PC-9 (cell line): Measurements from ENCODE around the gene LDLRAD2. TPM values are rescaled to one million over a fixed set of nuclear protein-coding genes. Genes with fewer than 3 reads are reported as not detected.

Experiments used
- BruUV-seq: library from RNA; stranded (reverse); fragments of 400-500 nt; replicated peaks from 2 replicates; lab custom pipeline; 2021; lab: Mats Ljungman, UMichigan
- CTCF ChIA-PET: fragments of 300-600 bp; sonication (Branson Sonifier 250); formaldehyde crosslinking; loops from one replicate; lab custom pipeline; 2022; ENCODE audit warnings: antibody characterized with exemption; lab: Charles Lee
- POLR2A ChIA-PET: fragments of 300-600 bp; sonication (Branson Sonifier 250); formaldehyde crosslinking; loops from one replicate; lab custom pipeline; 2022; ENCODE audit warnings: antibody characterized with exemption; ENCODE audit not compliant: unreplicated experiment; lab: Charles Lee
- DNase-seq, 2 experiments: peaks; one replicate each; pipeline versions ENCODE4 v3.0.0 to v3.0.0-alpha.2; 2015 to 2022; ENCODE audit warnings: mixed read lengths in 1 of 2
- H2AFZ ChIP-seq: fragments of 200-600 bp; sonication (generic); 2 replicates; pipeline ENCODE4 v1.8.1; 2017; ENCODE audit warnings: antibody characterized with exemption
- H3F3A ChIP-seq: fragments of 200-600 bp; sonication (generic); 2 replicates; pipeline ENCODE4 v1.8.1; 2017; ENCODE audit warnings: antibody characterized with exemption, mild to moderate bottlenecking, low read depth; ENCODE audit not compliant: insufficient read depth
- H3K27ac ChIP-seq: fragments of 200-600 bp; sonication (generic); 2 replicates; pipeline ENCODE4 v1.6.1; 2016; ENCODE audit warnings: mixed run types
- H3K27me3 ChIP-seq: fragments of 200-600 bp; sonication (generic); 2 replicates; pipeline ENCODE4 v1.6.1; 2016; ENCODE audit warnings: low read depth, mixed run types; ENCODE audit not compliant: insufficient read depth
- H3K36me3 ChIP-seq: fragments of 200-600 bp; sonication (generic); 2 replicates; pipeline ENCODE4 v1.6.1; 2016; ENCODE audit warnings: low read depth, mixed run types
- H3K4me1 ChIP-seq: fragments of 200-600 bp; sonication (generic); replicated peaks from 2 replicates; pipeline ENCODE4 v1.6.1; 2016; ENCODE audit warnings: mixed run types; ENCODE audit not compliant: insufficient read depth
- H3K4me2 ChIP-seq: fragments of 200-600 bp; sonication (generic); 2 replicates; pipeline ENCODE4 v1.6.1; 2017; ENCODE audit warnings: mixed run types
- H3K4me3 ChIP-seq: fragments of 200-600 bp; sonication (generic); 2 replicates; pipeline ENCODE4 v1.6.1; 2016; ENCODE audit warnings: mixed run types
- H3K79me2 ChIP-seq: fragments of 200-600 bp; sonication (generic); 2 replicates; pipeline ENCODE4 v1.6.1; 2017; ENCODE audit warnings: low read depth, mixed run types
- H3K9me2 ChIP-seq: fragments of 200-600 bp; sonication (generic); 2 replicates; pipeline ENCODE4 v1.8.1; 2017; ENCODE audit warnings: mild to moderate bottlenecking; ENCODE audit not compliant: insufficient read depth
- H3K9me3 ChIP-seq: fragments of 200-600 bp; sonication (generic); 2 replicates; pipeline ENCODE4 v1.8.1; 2016; ENCODE audit warnings: low read depth; ENCODE audit not compliant: insufficient read depth
- H4K20me1 ChIP-seq: fragments of 200-600 bp; sonication (generic); 2 replicates; pipeline ENCODE4 v1.8.1; 2017; ENCODE audit not compliant: insufficient read depth
- CTCF ChIP-seq: fragments of 200-600 bp; sonication (generic); conservative IDR thresholded peaks from 2 replicates; pipeline ENCODE4 v1.6.1; 2017; ENCODE audit warnings: mixed run types, antibody characterized with exemption, mild to moderate bottlenecking, moderate library complexity
- EZH2 ChIP-seq: fragments of 200-600 bp; sonication (generic); IDR thresholded peaks from 2 replicates; pipeline ENCODE4 v1.8.0; 2017; ENCODE audit warnings: antibody characterized with exemption, low read depth
- intact Hi-C: fragments of 100-400 bp; cut with micrococcal nuclease; formaldehyde crosslinking; loops from one replicate; pipeline ENCODE4 v1.10.0; 2022; ENCODE audit not compliant: unreplicated experiment
- total RNA-seq: library from RNA; stranded (reverse); gene quantifications from 2 replicates; pipeline ENCODE4 v1.2.3, GENCODE V29; 2021

Gene LDLRAD2
- total RNA-seq, 1 experiment from 2014 or later = not detected

DNA sequence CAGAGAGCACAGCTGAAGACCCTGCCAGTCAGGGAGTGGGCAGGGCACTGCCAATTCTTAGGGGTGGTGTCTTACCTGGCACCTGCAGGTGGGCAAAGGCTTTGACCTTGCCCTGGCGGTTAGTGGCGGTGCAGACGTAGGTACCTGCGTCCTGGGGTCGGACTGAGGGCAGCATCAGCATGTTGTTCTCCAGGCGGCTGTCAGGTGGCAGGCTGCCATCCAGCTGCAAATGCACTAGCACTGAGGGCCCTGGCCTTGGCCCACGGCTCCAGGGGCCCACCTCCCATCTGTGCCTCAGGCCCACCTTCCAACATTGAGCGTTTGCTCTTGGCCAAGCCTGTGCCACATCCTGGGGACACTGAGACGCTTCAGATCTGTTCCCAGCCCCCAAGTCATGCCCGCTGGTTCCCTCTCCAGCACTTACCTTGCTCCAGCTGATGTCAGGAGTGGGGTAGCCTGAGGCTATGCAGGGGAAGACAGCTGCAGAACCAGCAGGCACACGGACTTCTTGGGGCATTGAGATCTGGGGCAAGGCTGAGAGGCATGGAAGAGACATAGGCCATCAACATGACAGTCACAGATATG is 21.4 kb downstream of the LDLRAD2 start:
- Histone ChIP-seq H3K27me3 (no peaks in the 10 kb centered on the region), H2AFZ (no peak overlapping the region), H4K20me1 (no peaks in the 10 kb centered on the region), H3K4me1 (no peaks in the 10 kb centered on the region), H3K4me3 (no peak overlapping the region), H3K9me2 (no peaks in the 10 kb centered on the region), H3K36me3 (no peaks in the 10 kb centered on the region), H3K9me3 (no peaks in the 10 kb centered on the region), H3K27ac (no peak overlapping the region), H3K4me2 (no peak overlapping the region), H3K79me2 (no peaks in the 10 kb centered on the region), H3F3A (no peaks in the 10 kb centered on the region)
- intact Hi-C loops = no loop called here
- BruUV-seq = no TSS peak
- no peak for DNase-seq
- ChIA-PET POLR2A (no interaction called here), CTCF (no interaction called here)
- TF ChIP-seq EZH2 (no peak), CTCF (no peak)

DNA sequence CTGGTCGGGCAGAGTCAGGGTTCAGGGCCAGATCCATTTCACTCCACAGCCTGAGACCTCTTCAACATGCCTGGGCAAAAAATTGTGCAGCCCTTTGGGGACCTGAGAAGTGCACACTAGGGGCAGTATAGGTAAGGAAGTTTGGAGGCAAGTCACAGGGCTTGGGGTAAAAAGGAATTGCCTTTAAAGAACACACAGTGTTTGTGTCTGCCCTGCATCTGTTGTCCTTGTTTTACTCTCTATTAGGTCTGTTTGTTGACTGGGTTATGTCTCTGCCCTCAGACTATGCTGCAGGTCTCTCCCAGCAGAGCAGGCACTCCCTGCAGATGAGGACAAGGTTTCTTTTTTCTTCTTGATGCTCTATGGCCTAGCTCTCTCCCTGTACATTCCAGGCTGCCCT is 22.0 kb downstream of the LDLRAD2 start:
- ChIA-PET POLR2A (no interaction called here), CTCF (no interaction called here)
- Histone ChIP-seq H3K27me3 (no peaks in the 10 kb centered on the region), H3K9me3 (no peaks in the 10 kb centered on the region), H3K4me3 (no peak overlapping the region), H3K36me3 (no peaks in the 10 kb centered on the region), H3K4me1 (no peaks in the 10 kb centered on the region), H3K79me2 (no peaks in the 10 kb centered on the region), H4K20me1 (no peaks in the 10 kb centered on the region), H2AFZ (no peak overlapping the region), H3K9me2 (no peaks in the 10 kb centered on the region), H3K27ac (no peak overlapping the region), H3F3A (no peaks in the 10 kb centered on the region), H3K4me2 (no peak overlapping the region)
- BruUV-seq = no TSS peak
- TF ChIP-seq EZH2 (no peak), CTCF (no peak)
- no peak for DNase-seq
- intact Hi-C loops = no loop called here

- H3K9me2 ChIP-seq = no peaks in the 10 kb centered on the region
- no peak overlapping the region for H2AFZ ChIP-seq
- no peak for DNase-seq
- H3K27ac ChIP-seq = no peak overlapping the region
- TF ChIP-seq EZH2 = no peak
- CTCF ChIA-PET = no interaction called here
- no peaks in the 10 kb centered on the region for H3K36me3 ChIP-seq
- no TSS peak for BruUV-seq
- intact Hi-C loops = no loop called here
- H3K4me1 ChIP-seq = no peaks in the 10 kb centered on the region
- H3F3A ChIP-seq = no peaks in the 10 kb centered on the region
- no peak overlapping the region for H3K4me2 ChIP-seq
- no peaks in the 10 kb centered on the region for H4K20me1 ChIP-seq
- H3K9me3 ChIP-seq = no peaks in the 10 kb centered on the region
- H3K4me3 ChIP-seq = no peak overlapping the region
- no peaks in the 10 kb centered on the region for H3K79me2 ChIP-seq
- POLR2A ChIA-PET = no interaction called here
- no peaks in the 10 kb centered on the region for H3K27me3 ChIP-seq
These were observed 22.6 kb downstream of the LDLRAD2 start for GRCh38 chr1:21834666-21835065.

DNA sequence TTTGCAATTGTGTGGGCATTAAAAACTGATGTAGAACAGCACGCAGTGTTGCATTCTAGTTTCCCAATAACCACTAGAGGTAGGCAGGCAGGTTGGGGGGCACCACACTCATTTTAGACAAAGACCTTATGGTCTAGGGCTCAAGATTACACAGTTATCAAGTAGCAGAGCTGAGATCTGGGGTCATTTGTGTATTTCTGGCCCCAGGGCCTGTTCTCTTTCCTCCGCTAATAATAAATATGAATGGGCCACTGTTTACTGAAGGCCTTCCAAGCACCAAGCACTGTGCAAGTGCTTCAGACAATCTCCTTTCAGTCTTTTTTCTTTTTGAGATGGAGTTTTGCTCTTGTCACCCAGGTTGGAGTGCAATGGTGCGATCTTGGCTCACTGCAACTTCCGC is 23.9 kb downstream of the LDLRAD2 start:
- no peaks in the 10 kb centered on the region for H3K9me2 ChIP-seq
- no peak for TF ChIP-seq EZH2
- TF ChIP-seq CTCF = no peak
- H3F3A ChIP-seq = no peaks in the 10 kb centered on the region
- H3K27me3 ChIP-seq = no peaks in the 10 kb centered on the region
- no TSS peak for BruUV-seq
- no peaks in the 10 kb centered on the region for H4K20me1 ChIP-seq
- no peak overlapping the region for H2AFZ ChIP-seq
- H3K36me3 ChIP-seq = no peaks in the 10 kb centered on the region
- no peak overlapping the region for H3K4me3 ChIP-seq
- H3K4me2 ChIP-seq = no peak overlapping the region
- ChIA-PET POLR2A (interaction anchor here (0.7 kb wide), 1 partner anchor 102 kb away, joined by 4 read pairs; no protein-coding TSS in a partner anchor), CTCF (no interaction called here)
- intact Hi-C loops = no loop called here
- H3K79me2 ChIP-seq = no peaks in the 10 kb centered on the region
- no peaks in the 10 kb centered on the region for H3K4me1 ChIP-seq
- no peak for DNase-seq
- H3K27ac ChIP-seq = no peak overlapping the region
- H3K9me3 ChIP-seq = no peaks in the 10 kb centered on the region
